Fibroblast of skin of abdomen (primary cell): ENCODE data around the gene CFAP157.

ENCODE experiments used
- DNase-seq: peaks from one replicate; pipeline ENCODE4 v3.0.0-alpha.2; 2013

Gene CFAP157

DNA sequence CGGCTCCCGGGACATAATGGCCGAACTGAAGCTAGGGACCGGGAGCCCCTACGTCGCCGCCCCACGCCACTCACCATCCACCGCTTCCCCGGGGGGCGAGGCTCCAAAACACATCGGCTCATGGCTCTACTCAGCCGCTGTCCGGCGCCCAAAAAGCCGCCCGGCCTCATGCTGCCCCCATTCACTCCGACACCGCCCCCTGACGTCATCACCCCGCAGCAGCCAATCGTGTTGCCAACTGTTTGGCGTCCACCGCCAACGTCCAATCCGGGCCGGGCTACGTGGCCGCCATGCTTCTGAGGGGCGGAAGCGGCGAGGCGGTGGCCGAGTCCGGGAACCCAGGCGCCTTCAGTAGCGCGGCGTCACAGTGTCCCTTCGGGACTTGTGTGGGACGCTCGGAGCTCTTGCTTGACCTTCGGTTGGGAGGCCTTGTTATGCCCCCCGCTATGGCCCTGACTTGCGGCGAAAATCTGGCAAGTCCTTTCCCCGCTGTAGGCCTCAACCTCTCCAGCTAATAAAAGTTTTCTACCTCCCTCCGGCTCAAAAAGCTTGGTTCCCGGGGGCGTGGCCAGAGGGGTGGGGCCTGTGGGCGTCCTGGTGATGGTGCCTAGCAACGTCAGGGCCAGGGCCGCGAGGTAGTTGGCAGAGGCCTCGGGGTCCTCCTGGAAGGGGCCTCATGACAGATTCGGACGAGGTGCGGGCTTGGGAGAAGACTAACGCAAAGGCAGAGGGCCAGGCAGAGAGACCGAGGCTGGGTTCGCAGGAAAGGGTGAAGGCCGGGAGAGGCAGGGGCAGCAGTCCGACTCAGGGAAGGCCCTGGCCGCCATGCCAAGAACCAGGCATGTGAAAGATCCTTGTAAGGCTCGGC is 8.9 kb downstream of the CFAP157 start, which contains the start of the genes PTRH1 and TTC16:
Gene PTRH1 (minus strand): TSS at position 194 of the 868 bp plus-strand sequence. CDS start 24 bp downstream, at position 170.
Gene TTC16 (plus strand): TSS at position 610 of the 868 bp plus-strand sequence. CDS start 67 bp downstream, at position 677.
- peak; percentile 94 for DNase-seq

- DNase-seq: no peak
Measured at GRCh38 chr9:127716412-127716811, 9.6 kb downstream of the CFAP157 start.

DNA sequence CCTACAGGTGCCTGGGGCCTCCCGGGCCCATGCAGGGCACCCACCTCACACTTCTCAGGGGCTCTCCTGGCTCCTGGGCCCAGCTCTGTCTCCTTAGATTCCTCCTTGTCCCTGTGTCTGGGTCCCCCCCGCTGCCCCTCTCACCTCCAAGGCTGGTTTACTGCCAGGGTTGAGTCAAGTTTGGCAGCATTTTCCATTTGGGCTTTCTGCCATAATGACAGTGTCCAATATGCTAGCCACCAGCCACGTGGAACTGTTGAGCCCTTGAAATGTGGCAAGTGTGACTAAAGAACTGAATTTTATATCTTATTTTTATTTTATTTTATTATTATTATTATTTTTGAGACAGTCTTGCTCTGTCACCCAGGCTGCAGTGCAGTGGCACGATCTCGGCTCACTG is 11.0 kb downstream of the CFAP157 start:
- DNase-seq: no peak

- no peak for DNase-seq
Measured at GRCh38 chr9:127720031-127720864, 13.5 kb downstream of the CFAP157 start.

GRCh38 chr9:127720865-127721227 is 14.1 kb downstream of the CFAP157 start:
- DNase-seq: no peak

DNA sequence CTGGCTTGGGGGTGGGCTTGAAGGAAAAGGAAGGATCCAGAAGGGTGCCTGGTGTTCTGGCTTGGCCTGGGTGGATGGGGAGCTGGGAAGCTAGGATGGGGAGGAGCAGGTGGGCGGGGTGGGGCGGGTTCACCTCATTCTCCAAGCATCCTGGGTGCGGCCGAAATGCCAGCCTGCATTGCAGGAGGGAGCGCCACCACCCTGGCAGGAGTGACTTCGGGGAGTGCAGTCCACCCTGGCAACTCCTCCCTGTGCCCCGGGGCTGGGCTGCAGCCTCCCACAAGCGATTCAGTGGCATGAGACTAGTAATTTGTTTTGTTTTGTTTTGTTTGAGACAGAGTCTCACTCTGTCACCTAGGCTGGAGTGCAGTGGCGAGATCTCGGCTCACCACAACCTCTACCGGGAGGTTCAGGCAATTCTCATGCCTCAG is 14.6 kb downstream of the CFAP157 start:
- no peak for DNase-seq

- no peak for DNase-seq
Measured at GRCh38 chr9:127722055-127722745, 15.4 kb downstream of the CFAP157 start.

GRCh38 chr9:127723013-127723412 is 16.2 kb downstream of the CFAP157 start:
- no peak for DNase-seq

- peak; percentile 64 for DNase-seq
Measured at GRCh38 chr9:127723444-127723843, 16.7 kb downstream of the CFAP157 start.

GRCh38 chr9:127724012-127724411 is 17.2 kb downstream of the CFAP157 start:
- no peak for DNase-seq

GRCh38 chr9:127726871-127727270 is 20.1 kb downstream of the CFAP157 start:
- no peak for DNase-seq

- no peak for DNase-seq
Measured at GRCh38 chr9:127728808-127729207, 22.0 kb downstream of the CFAP157 start.

- no peak for DNase-seq
Measured at GRCh38 chr9:127729522-127730256, 22.9 kb downstream of the CFAP157 start.

DNA sequence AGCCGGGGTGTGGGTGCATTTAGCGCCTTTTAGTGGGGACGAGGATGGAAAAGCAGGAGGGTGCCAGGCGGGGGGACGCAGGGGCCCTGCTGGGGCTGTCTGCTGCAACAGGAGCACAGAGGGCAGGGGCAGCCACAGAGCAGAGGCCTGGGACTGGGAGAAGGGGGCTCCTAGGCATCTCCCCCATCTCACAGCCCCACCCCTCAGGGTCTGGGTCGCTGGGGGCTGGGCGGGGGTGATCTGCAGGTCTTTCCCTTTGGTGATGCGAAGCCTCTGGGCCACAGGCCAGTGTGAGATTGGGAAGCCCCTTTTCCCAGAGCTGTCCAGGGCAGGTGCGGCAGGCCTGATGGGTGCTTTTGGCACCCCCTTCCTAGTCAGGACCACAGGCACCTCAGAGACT is 23.5 kb downstream of the CFAP157 start:
- no peak for DNase-seq

GRCh38 chr9:127730799-127731410 is 24.1 kb downstream of the CFAP157 start:
- no peak for DNase-seq

DNA sequence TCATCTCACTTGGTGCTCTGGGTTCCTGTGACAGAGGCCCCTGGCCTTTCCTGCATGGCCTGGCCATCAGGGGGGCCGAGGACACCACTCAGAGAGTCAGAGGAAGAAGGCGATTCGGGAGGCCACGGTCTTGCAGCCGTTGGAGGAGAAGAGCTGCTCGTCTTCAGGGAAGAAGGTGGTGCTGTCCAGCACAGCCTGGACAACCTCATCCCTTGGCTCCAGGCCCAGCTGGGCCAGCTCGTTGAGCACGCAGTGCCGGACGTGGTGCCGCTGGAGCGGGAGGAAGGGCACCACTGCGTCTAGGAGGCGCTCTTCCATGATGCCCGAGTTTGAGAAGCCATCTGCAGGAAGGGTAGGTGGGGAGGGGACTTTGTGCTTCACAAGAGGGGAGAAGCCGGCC is 25.1 kb downstream of the CFAP157 start:
- DNase-seq: no peak

- no peak for DNase-seq
Measured at GRCh38 chr9:127732444-127732843, 25.7 kb downstream of the CFAP157 start.

DNA sequence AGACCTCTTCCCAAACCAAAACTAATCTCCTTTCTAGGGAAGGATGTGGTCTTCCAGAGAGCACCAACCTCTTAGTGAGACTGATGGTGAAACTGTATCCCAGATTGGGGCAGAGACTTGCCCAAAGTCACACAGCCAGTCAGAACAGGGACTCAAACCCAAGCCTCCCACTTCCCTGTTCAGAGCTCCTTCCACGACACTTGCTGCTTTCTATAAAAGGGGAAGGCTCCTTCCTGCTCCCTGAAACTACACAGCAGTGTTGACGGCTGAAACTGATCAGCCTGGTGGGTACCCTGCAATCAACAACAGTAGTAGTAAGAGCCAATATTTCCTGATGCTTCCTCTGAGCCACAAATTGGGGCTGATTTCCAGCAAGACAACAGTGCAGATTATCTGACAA is 26.8 kb downstream of the CFAP157 start:
- DNase-seq: no peak

GRCh38 chr9:127734247-127734746 is 27.5 kb downstream of the CFAP157 start:
- no peak for DNase-seq

DNA sequence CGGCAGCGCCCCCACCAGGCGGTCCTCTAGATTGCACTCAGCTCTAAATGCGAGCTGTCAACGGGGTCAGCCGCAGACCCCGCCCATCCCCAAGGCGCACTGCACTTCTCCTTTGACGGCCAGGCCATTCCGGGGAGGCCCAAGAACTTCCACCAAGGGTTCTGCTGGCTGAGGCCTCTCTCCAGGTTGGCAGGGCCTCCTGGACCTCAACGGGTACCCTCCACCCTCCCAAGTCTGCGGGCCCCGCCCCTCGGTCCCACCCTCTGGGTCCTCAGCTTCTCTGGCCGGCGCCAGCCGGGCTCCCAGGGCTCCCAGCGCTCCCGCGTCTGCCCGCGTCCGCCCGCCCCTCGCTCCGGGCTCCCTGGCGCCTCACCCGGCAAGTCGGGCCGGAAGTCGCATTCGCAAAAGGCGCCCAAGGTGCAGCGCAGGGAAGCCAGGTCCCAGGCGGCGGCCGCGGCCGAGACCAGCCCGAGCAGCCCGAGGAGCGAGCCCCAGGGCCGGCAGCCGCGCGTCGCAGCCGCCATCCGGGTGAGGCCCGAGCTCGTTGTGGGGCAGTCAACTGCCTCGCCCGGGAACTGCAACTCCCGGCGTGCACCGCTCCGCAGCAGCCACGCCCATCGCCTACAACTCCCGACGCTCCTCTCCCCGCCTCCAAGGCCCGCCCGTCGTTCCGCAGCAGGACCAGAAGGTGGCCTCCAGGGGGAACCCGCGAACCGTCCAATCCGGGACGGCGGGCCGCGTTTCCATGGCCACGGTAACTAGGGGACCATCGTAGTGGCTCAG is 28.1 kb downstream of the CFAP157 start, which contains the start of gene TOR2A:
Gene TOR2A (minus strand): TSS at position 548 of the 783 bp plus-strand sequence. CDS start 24 bp downstream, at position 524.
- peak; percentile 95 for DNase-seq
